NCI-H146 (cell line): ENCODE measurements around the gene RER1.

Experiments used
- DNase-seq: peaks from one replicate; lab custom pipeline; 2025; lab: John Stamatoyannopoulos, UW

RER1 gene, protein sequence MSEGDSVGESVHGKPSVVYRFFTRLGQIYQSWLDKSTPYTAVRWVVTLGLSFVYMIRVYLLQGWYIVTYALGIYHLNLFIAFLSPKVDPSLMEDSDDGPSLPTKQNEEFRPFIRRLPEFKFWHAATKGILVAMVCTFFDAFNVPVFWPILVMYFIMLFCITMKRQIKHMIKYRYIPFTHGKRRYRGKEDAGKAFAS

GRCh38 chr1:2391041-2391930, at the start of gene RER1, which contains the start of gene MORN1:
TSS of gene RER1 (plus strand) at chr1:2391841. CDS start at chr1:2395791, 3,950 bp downstream.
TSS of gene MORN1 (minus strand) at chr1:2391554. CDS start at chr1:2391533, 21 bp downstream.
- peak; percentile 96 for DNase-seq

DNA sequence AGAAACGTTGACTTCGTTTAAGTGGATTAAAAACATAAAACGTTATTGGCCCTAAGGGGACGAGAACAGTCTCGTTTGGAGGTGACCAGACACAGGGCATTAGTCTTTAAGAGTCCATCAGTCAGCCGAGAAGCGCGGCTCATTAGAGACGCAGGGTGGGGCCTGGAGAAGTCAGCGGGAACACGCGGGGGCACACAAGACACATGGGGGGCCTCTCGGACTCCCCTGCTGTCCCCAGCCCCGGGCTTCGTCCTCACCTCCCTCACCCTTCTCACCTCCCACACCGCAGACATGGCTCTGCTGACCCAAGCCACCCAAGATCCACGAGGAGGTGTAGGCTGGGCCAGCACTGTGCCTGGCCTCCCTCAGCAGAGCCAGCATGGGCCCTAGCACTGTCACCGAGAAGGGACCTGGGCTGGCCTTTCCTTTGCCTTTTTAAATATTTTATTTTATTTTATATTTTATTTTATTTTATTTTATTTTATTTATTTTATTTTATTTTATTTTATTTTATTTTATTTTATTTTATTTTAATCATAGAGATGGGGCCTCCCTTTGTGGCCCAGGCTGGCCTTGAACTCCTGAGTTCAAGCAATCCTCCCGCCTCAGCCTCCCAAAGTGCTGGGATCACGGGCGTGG, 49.1 kb upstream of the RER1 start:
- DNase-seq = no peak

- no peak for DNase-seq
Measured at GRCh38 chr1:2343023-2343935, 48.4 kb upstream of the RER1 start.

- DNase-seq = no peak
Measured at GRCh38 chr1:2344121-2344681, 47.4 kb upstream of the RER1 start.

DNA sequence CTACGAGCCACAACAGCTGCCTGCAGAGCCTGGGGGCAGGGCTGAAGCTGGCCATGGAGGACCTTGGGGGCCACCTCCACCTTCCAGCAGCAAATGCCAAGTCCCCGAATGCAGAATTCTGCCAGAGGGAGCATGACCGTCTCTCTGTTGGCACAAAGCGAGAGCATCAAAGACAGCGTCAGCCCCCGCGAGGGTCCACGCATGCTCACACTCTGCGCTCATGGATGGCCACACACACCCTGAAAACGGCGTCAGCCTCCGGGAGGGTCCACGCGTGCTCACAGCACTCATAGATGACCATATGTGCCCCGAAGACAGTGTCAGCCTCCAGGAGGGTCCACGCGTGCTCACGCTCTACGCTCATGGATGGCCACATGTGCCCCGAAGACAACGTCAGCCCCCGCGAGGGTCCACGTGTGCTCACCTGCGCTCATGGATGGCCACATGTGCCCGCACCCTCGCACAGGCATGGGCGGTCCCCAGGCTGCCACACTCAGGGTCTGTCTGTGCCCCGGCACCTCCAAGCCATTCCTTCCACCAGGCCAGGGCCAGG, 46.8 kb upstream of the RER1 start:
- no peak for DNase-seq

DNA sequence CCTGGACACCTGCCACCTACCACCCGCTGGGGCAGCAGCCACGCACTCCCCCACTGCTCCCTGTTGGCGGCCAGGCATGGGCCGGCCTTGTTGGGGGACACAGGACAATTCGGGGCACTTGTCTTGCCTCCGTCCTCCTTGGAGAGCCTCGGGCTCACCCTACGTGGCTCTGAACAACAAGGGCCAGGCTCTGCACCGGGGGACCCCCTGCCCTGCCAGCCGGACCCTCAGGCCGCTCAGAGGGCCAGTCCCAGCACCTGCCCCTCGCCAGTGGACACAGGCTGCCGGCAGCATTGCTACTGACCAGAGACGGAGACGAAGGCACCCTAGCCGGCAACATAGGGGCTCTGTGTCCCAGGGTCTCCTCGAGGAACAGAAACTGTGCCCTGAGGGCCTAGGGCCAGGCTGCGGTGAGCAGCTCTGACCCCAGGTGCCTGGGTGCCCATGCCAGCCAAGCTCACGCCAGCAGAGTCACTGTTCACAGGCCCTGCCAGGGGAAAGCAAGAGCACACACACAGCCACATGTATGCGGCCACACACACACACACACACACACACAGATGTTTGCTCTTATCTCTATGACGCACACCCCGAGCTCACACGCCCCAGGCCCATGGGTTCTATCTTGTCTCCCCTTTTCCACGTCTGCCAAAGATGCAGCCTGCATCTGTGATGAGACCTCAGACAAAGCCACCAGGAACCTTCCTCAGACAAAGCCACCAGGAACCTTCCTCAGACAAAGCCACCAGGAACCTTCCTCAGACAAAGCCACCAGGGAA, 46.2 kb upstream of the RER1 start:
- no peak for DNase-seq

- DNase-seq = no peak
Measured at GRCh38 chr1:2346691-2347408, 44.8 kb upstream of the RER1 start.

DNA sequence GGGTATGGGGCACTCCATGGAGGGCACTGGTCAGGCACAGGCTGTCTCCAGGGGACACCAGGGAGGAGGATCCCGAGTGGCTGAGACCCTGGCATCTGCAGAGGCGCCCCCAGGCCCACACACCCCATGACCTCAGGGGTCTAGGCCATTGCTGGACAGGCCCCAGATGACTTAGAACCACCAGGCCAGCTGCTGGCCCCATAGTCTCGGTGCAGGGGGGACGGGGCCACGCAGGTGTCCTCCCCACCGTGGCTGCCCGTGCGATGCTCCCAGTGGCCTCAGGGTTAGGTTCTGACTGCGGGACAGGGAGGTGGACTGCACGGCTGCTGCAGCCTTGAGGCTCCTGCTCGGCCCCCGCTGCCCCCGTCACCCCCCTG, 44.2 kb upstream of the RER1 start:
- DNase-seq = no peak

DNA sequence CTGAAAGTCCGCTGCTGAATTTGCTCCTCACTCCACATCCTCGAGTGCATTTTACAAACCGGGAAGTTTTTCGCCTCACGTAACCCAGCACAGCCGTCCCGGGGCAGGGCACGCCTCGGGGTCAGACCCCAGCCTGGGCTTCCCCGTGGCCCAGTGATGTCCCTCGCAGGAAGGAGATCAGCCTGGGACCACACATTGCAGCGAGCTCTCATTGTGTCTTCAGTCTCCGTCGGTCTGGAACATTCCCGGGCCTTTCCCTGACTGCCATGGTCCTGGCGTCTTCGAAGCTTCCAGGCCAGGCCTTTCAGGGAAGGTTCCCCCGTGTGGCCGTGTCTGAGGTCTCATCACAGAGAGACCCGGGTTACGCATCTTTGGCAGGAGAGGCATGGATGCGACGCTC, 43.7 kb upstream of the RER1 start:
- no peak for DNase-seq

GRCh38 chr1:2348346-2349325, 43.0 kb upstream of the RER1 start:
- DNase-seq = no peak

DNA sequence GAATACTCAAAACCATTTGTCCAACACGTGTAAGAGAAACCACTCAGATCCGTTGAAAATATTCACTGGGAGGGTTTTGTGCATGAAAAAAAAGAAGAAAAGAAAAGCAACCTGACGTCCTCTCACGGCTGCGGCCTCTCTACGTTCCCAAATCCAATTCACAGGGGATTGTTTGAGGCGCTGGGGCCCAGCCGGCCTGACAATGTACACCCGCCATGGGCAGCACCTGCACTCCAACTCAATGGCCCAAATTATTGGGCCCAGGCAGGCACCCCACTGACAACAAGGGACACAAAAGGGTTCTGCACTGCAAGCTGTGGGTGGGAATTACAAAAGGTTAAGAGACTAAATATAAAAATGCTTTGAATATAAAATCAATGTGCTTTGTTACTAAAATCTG, 41.8 kb upstream of the RER1 start:
- no peak for DNase-seq

GRCh38 chr1:2350501-2350900, 41.1 kb upstream of the RER1 start:
- DNase-seq = no peak

- no peak for DNase-seq
Measured at GRCh38 chr1:2350911-2351655, 40.6 kb upstream of the RER1 start.

DNA sequence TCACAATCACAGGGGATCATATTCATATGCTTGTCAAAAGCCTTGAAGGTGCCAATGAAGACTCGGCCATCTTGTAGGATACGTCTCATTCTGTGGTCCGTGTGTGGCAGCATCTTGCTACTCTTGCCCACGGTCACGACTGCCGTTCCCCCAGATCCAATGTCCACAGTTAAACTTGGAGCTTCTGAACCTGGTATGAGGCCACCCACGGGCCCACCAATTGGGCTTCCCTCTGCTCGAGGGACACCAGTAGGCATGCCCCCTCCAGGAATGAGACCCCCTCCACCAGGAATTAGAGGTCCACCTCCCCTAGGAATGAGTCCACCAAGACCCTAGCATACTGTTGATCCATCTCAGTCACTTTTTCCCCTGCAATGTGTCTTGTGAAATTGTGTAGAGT, 39.9 kb upstream of the RER1 start:
- DNase-seq = no peak

DNA sequence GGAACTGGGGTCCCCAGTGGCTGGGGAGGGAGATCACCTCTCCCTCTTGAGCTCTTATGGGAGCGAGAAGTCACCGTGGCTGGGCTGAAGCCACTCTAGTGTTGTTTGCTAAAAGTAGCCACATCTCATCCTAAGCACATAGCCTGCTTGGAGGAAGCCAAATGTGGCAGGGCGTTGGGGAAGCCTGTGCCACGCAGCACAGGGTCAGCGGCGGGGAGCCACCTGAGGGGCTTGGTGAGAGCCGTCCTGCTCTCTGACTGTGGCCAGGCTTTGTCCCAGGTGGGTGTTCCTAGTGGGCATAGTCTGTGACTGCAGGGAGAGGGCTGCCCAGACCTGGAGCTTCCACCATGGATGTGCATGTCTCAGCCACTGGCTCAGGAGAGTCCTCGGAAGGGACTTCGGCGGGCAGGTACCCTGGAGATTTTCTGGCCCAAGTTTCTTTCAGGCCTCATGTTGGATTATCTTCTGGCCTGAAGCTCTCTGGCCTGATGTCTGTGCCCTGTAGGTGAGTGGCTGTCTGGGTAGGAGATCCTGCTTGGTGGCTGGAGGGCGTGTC, 39.2 kb upstream of the RER1 start:
- no peak for DNase-seq

- no peak for DNase-seq
Measured at GRCh38 chr1:2352897-2353550, 38.6 kb upstream of the RER1 start.
